ENCODE data around the gene SYP.

- TF ChIP-seq POLR2A (IDR thresholded peaks at IDR 0.05): no peak
- TF ChIP-seq CTCF (IDR thresholded peaks at IDR 0.05): no peak
Measured at GRCh38 chrX:49204709-49205108, 4.7 kb upstream of the SYP start.

All from ovary (tissue), 3 donors.